ENCODE results near the gene CTTNBP2.

The CTTNBP2 gene

DNA sequence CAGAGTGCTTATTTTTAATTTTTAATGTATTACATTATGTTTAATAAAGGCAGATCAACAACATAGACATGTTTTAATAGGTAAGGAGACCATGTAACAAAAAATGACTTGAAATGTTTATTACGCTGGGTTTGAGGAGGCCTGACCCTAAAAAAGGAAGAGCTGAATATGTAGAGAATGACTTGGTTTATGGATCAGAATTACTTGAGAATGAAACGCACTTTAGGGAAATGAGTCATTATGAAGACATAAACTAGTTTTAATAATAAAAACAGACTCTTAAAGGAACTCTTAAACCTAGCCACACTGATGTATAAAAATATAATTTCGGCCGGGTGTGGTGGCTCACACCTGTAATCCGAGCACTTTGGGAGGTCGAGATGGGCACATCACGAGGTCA lies 56.5 kb downstream of the CTTNBP2 start:
- DNase-seq, result no peak

DNA sequence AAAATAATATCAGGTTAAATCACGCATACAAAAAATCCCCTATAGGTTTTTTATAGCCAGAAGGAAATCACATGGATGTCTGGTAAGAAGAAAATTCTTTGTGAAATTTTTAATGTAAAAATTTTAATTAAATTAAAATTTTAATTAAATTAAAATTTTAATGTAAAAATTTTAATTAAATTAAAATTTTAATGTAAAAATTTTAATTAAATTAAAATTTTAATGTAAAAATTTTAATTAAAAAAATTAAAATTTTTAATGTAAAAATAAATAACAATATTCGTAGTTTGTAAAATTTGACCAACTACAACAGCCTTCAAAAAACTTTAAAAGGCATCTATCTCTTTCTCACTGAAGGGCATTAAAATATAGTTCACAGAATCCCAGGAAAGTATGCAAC lies 61.5 kb downstream of the CTTNBP2 start:
- DNase-seq, result no peak

DNA sequence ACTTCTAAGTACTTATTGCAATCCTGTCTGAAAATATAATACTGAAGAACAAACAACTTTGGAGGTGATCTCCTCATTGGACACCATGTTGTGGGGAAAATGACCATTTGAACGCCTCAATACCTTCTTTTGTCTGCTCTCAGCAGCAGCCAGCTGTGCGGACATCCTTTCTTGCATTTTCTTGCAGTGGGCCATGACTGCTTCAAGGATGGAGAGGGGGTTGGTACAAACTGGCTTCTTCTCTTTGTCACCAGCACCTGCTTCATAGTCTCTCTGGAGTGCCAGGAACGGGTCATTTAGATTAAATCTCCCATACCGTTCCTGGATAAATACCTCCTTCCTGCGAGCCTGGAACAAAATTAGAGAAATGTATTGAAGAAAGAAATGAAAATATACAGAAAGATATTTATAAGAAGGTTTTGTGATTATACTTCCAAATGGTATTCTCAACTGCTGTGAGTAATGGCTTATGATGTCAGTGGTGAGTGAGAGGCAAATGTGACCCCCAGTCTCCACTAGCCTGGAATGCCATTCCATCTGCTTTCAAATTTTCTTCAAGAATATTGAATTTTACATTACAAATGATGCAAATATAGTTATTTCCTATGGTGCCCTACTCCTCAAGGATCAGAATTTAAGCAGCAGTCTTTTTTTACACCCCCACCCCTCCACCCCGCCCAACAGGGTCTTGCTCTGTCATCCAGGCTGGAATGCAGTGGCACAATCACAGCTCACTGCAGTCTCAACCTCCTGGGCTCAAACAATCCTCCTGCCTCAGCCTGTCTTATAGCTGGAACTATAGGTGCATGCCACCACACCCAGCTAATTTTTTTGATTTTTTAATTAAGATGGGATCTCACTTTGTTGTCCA lies 62.4 kb downstream of the CTTNBP2 start:
- peak; percentile 99 for DNase-seq

DNA sequence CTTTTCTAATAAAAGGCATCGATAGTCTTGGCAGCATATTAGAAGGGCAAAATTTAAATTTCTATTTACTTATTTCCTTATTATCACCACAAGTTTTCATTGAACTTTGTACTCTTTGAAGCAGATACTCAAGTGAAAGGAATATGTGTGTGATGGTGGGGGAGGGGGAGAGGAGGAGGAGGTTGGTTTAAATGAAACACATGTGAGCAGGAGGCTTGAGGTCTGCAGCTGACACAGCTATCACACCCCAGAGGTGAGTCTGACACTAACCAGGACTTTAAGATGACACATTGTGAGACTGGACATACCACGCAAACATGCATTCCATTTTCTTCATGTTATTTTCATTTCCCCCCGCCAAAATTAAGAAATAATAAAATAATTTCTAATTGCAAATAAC lies 63.3 kb downstream of the CTTNBP2 start:
- DNase-seq, result peak; percentile 63

DNA sequence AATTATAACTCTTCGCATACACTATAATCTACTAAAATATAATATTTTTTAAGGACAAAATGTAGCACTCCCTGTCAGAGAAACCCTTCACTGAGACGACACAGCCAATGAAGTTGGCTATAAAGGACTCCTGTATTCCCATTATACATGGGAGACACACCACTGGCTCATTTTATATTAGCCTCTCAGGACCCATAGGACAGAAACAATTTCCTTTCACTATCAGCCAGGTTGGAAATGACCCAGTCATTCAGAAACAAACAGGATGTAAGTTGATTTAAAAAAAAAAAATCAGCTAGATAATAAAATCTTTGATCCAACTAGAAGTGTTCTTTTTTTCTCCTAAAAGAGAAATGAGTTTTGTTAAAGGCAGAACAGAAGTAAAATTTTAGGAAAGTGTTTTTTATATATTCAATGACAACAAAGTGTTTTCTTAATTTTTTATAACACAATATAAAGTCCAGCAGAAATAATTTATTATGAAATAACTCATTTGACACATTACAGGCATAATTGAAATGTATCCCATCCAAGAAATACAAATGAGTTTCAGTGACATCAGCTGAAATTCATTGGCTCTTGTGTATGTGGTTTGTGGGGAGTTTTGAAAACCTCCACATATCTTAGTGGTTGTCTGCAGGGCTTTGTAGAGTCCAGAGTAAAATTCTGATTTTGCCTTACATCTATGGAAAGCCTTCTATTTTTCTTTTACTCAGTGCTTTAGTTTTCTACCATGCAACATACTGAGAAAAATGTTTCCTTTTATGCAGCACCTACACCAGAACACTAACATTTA lies 64.1 kb downstream of the CTTNBP2 start:
- DNase-seq, result peak; percentile 63

DNA sequence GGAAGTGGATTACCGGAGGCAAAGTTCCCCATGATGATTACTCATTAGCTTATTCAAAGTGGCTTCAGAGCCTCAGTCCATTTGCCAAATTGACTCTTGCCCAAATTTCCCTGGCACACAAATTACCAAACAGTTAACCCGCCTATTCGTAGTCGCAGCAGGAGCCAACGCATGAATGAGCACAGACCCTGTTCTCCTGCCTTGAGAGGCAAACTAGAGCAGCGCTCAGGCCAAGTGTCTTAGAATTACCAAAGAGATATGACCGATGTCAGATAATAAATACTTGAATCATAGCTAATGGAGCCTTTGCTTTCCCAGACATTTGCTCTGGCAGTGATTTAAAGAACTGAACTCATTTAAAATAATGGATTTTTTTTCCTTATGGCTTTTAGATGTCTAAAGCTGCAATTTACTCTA lies 64.9 kb downstream of the CTTNBP2 start:
- peak; percentile 100 for DNase-seq

DNA sequence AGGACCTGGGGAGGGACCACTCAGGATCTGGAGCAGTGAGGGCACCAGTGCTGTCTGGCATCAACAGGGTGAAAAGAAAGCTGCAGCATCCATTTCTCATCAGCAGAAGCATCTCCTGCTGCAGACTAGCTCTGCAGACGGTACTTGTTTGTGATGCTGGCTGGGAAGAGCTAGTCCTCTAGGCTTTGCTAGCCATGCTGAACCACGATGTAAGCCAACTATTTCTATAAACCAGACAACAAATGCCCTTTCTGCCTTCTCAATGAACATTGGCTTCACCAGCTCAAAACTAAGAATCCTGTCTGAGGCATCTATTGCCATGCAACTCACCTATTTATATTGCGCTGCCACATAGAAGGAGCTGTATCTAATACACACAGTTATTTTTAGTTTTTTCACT lies 65.6 kb downstream of the CTTNBP2 start:
- peak; percentile 92 for DNase-seq

DNA sequence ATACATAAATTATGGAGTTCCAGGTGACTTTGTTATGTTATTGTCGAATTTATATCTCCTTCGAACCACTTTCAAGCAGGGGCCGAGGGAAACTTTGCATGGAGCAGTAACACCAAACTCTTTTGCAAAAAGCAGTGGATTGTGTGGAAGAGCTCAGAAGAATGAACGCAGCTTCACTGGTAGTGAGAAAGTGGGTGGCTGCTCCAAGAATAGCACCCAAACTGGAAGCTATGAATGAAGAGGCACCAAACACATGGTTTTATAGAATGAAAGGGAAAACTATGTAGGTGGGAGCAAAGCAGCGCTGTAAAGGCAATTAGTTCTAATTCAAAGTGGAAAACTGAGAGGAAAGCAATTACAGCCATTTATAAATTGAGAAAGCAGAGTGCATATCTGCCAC lies 67.2 kb downstream of the CTTNBP2 start:
- DNase-seq, result no peak

DNA sequence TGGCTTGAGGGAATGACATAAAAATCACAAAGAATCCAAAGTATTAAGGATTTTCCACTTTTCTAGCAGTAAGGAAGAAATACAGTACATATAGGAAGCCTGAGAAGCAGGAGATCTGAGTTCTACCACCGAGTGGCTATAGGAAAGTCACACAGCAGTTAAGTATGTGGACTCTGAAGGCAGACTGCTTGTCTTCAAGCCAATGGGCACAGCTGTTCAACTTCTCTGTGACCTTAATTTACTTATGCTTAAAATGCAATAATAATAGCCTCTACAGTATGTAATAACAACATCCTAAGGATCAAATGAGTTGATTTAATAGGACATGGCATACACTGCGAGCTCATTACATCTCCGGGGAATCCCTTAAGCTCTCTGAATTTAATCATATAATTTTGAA lies 68.0 kb downstream of the CTTNBP2 start:
- no peak for DNase-seq

DNA sequence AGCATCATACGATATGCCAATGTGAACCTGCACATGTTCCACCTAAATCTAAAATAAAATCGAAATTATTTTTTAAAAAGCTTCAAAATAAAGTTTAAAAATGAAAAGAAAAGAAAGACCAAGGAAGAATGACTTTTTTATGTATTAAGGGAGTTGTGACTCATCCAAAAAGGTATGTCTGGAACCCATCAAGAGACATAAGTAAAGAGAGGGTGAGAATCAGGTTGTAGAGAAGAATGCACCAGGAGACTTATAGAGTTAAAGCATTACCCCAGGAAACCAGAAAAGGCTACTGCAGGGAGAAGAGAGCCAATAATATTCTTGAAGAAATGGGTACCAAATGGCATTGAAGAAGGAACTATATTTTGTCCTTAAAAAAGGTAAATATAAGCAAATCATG lies 69.8 kb downstream of the CTTNBP2 start:
- DNase-seq, result no peak

DNA sequence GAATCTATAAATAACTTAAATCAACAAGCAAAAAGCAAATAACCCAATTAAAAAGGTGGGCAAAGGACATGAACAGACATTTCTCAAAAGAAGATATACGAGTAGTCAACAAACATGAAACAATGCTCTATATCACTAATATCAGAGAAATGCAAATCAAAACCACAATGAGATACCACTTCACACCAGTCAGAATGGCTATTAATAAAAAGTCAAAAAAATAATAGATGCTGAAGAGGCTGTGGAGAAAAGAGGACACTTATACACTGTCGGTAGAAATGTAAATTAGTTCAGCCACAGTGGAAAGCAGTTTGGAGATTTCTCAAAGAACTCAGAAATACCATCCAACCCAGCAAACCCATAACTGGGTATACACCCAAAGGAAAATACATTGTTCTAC lies 70.6 kb downstream of the CTTNBP2 start:
- no peak for DNase-seq

DNA sequence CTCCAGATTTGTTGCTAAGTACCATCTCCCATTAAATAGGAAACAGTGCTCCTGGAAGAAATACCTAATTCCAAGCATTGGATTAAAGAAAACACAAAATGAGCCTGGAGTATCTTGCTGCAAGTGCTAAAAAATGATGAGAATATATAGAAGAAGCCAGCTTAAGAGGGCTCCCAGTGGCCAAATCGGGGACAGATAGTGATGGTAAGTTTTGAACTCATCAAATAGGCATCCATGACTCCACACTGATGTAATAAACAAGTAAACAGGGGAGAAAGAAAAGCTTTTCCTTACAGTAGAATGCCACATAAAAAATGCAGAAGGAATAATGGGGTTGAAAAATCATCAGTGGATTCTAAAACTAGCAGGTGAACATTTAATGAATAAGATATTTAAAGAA lies 72.4 kb downstream of the CTTNBP2 start:
- peak; percentile 78 for DNase-seq

DNA sequence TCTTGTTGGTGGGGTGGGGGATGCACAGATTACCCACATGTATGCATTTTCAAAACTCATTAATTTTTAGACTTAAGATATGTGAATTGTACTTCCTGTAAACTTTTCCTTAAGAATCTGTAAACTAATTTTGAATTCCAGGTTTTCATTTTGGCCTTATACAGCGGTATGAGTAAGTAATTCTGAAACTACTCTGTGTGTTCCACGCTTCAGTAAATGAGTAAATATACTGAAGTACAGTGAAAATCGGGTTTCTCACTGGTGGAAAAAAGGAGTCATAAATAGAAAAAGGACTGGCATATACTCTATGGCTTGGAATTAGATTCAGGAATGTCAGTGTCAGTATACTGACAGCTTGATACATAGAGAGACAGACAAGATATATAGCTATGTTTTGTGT lies 72.8 kb downstream of the CTTNBP2 start:
- peak; percentile 90 for DNase-seq

DNA sequence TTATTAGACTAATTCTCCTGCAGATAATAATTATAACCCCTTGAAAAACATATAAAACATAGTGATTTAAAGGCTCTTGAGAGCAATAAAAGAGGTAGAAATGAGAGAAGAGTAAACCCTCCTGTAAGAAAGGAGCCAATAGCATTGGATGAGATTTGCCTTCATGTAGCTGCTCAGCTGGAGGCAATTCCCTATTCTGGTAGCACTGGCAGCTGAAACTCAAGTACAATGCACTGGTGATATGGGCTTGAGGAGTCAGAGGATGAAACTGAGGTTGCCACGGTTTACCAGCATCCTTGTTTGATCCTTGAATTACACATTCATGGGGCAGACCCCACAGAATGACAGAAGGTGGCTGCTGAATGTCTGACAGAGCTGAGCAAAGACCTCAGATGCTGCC lies 76.4 kb downstream of the CTTNBP2 start:
- peak; percentile 71 for DNase-seq

DNA sequence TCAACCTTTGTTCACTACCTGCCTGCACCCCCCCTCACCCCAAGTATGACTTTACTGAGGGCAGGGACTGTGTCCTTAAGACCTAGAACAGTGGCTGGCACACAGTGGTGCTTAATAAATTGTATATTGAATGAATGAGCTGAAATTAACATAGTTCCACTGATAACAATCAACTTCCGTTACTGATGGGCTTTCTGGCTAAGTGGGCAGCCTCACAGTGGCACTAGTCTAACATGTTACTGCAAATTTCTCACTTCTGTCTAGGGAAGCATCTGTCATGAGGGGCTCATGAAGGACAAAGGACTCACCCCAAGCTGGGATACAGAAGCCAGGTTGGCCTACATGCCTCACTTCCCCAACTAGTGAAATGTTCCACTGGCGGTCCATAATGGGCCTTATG lies 79.3 kb downstream of the CTTNBP2 start:
- DNase-seq, result no peak

DNA sequence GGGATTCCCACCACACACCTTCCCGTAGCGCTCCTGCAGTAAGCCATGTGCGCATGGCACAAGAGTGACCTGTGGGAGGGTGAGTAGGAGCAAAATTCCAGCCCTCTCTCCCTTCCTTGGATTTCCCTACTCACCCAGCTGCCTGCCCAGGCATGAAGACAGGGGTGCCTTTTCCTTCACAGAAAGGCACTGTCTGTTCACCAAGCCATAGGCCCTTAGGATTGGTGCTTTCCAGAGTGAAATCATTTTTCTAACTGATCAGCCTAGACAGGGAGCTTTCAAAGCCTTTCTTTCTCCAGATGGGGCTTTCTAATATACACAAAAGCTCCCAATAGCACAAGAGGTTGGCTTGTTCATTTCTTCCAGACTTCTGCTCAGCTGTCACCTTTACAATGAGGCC lies 79.7 kb downstream of the CTTNBP2 start:
- no peak for DNase-seq

DNA sequence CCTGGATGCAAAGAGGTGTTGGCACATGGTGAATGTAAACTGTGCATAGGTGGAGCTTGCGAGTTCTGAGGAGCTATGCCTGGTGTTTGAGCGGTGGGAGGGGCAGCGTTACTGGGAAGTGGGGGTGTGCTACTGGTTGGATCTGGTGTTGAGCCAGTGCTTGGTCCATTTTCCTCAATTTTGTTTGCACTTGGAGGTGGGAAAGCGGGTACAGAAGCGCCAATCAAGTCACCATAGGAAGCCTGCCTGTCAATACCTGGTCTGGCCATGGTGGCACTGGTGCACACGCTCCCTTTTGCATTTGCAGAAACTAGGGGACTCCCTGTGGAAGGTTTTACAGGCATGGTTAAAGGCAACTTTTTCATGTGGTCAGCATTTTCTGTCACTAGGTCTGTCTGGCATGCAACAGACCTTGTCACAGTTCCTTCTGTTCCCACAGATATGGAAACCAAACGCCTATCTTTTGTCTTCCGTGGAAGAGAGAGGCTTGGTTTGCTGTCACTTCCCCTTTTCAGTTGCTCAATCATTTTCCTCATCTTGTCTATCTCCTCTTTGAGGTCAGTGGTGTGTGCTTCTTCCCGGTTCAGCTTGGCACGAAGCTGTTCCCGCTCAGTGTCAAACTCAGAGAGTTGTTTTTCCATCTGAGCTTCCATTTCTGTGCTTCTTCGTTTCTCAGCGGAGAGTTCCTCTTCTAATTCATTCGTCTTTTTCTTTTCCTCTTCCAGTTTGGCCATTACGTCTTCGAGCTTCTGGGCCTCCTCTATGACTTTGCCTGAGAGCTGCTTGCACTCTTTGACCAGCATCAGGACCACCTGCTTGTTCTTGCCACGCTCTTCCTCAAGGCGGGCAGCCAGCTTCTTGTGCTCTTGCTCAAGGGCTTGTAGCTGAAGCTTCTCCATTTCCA lies 81.1 kb downstream of the CTTNBP2 start:
- DNase-seq, result no peak

DNA sequence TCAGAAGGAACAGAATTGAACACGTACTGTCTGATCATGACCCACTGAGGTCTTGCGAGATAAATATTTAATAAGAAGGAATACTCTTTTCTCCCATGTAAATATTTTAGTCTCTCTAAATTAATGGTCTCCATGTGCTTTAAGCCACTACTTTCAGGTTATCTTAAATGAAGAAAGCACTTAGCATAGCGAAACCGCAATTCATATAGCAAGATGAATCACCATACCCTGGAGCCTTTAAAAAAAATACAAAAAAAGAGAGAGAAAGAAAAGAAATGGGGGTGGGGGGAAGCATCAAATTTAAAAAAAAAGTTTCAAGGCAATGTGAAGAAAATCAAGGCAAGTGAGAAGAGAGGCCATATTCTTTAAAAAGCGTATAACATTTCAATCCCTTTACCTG lies 82.5 kb downstream of the CTTNBP2 start:
- no peak for DNase-seq

DNA sequence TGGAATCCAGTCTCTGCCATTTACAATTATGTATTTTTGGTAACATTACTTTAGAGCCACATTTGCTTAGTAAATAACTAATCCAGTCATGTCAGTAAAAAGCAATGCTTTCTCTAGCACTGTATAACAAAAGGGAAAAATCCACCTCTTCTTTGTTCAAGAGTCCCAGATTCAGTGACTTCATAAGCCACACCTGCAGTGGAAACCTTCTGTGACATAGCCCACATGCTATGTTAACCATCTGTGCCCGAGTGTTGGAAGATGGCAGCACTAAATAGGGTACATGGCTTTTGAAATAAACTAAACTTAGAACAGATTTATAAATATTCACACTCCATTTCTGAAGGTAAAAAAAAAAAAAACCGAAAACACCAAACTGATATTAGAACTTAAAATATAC lies 83.0 kb downstream of the CTTNBP2 start:
- no peak for DNase-seq

DNA sequence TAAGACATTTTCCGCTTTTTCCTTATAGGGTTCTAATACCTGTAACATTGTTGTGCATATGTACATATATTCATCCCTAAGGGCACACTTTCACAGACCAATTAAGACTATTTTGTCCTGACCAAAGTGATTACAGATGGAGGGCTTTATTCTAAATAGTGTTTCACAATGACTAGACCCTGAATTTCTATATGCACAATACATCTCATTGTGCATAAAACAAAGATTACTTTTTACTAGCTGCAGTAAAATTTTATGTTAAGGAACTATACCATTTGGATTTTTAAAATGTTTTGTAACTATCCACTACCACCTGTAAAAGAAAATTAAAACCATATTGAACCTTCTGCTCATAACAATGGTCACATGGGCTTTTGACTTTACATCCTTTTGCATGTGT lies 87.8 kb downstream of the CTTNBP2 start:
- no peak for DNase-seq

DNA sequence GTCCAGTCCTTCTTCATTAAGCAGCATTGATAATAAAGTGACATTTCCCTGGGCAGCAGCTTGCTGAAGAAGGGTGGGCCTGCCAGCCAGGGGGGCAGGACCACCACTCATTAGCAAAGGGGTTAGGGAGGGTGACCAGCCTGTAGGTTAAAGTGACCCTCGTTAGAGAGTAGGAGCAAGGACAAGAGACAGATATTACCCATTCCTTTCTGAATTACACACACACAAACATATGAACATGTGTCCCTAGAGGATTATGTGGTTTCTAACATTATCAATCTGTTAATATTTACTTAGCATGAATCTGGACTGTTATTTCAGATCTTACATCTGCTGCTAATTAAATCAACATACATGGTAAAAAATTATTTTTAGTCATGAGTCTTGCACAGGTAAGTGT lies 88.9 kb downstream of the CTTNBP2 start:
- DNase-seq, result no peak

DNA sequence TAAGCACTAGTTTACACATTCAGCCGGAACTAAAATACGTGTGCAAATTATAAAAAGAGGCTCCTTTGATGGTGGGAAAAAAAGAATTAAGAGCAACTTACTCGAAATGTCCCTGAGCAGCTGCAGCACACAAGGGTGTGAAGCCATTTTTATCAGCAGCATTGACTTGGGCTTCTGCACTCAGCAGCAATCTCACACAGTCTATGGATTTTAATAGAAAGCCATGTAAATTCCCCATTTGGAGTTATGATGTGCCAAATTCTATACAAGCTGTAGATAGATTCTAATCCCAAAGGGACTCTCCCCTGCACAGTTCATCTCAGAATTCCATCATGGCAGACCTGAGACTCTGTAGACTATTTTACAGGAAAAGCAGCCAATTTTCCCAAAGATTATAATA lies 90.5 kb downstream of the CTTNBP2 start:
- no peak for DNase-seq

DNA sequence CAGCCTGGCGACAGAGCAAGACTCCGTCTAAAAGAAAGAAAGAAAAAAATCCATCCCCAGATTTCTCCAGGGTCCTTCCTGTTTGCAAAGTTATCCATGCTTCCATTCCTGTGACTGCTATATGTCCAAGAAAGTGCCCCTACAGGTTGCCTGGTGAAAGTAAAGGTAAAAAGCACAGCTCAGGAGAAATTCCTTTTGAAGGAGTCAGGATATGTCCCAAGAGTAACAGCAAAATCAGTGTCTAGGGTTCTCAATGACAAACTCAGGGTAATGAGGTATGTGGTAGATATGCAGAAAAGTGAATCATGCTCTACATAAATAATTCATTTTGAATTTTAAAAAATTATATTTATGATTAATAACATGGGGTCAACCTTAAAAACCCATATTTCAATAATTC lies 91.5 kb downstream of the CTTNBP2 start:
- no peak for DNase-seq

Data from DMS79 treated with DMSO at 0.1 percent for 48 hours (cell line).